Measurements from ENCODE around the gene BCAS3.

BCAS3 gene

DNA sequence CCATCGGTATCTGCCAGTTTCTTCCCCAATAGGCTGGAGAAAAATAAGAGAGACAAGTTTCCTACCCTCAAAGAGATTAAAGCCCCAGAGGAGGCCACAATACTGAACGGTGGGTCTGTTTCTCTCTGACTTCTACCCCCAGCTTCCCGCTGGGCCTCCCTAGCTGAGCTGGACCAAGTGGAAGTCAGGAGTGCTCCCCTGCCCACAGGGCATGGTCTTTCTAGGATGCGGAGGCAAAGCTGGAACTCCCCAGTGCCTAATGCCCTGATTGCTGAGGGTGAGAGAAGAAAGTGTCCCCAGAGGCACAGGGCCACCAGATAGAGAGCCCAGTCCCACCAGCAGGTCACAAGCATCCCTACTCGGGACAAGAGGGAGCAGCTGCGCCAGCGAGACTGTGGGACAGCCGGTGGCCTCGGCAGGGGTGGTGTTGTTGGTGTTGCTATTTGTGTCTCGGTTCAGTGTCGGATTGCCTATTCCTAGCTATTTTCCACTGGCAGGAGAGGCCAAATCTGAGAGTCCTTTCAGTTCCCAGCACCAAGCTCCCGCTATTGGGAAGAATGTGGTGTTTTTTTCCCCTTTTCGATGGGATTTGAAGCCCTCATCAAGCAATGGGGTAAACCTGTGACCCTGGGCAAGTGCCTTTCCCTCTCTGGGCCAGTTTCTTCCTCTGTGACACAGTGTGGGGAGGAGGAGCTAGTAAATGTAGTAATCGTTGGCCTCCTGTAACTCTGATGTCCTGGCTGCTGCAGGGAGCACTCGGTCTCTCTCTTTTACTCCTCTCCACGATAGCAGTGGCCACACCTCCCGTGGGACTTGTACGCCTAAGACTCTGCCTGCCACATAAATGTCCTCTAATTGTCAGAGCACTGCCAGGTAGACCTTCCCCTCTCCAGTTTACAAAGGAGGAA lies 699.5 kb downstream of the BCAS3 start:
- TF ChIP-seq GATA3 (IDR thresholded peaks at IDR 0.05; ENCODE audit: low read depth, low read length) = no peak

DNA sequence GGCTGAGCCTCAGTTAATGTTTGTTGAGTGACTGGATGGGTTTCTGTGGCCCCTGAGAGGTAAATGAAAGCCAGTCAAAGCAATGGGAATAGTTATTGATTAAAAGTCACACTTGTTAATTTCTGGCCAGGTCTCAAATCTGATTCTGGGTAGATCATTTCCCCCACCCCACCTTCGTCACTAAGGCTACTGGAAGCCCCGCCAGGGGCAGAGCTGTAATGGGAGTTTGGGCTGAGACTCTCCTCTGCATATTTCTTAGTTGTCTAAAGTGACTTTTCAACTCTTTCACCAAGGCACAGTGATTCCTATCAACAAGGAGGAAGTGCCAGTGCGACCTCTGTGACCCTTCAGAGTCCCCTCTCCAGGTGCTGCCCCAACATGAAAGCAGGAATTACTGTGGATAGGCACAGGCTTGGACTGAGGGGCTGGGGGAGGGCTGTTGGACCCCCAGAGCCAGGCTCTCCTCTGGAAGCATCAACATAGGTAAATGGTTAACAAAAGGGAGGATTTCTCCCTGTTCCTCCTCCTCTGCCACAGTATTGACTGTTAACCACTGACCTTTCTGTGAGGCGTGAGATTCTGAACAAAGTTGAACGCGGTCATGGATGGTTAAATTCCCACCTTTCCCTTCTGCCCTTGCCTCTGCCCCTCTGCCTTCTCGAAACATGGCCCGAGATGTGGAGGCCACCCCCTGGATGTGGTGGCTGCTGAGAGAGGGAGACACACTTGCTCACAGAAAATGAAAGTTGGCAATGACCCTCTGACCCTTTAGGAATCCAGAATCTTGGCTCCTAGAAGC lies 701.2 kb downstream of the BCAS3 start:
- TF ChIP-seq GATA2 (IDR thresholded peaks at IDR 0.05; ENCODE audit: low read depth, low read length) (no peak), GATA3 (IDR thresholded peaks at IDR 0.05; ENCODE audit: low read depth, low read length) (no peak)

DNA sequence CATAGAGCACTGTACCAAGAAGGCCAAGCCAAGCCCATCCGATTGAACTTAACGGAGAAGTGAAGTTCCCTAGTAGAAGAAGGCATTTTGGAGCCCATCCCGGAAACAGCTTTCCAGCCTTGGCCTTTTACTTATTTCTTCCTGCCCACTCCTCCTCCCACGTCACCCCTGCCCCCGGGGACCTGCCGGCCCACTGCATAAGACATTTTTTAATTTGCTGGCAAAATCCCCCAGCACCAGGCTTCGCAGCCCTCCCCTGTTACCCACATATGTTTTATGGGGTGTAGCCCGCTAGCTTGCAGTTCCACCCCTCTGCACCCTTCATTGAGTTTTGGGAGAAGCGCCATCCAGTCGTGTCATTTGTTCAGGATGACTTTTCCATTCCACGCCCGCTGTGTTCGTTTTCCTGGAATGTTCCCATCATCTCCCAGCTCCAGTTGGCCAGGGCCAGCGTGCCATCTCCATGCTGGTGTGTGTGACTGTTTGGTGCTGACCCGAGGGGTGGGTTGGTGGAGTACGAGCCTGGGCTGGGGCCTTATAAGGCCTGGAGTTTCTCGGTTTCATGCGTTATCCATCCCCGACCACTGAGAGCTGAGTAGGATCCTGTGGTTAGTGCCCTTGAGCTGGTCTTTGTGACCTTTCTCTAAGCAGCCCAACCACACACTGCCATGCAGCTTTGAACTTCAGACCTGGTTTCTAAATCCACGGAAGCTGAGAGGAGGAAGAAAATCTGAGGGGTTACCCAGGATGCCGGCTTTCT lies 702.0 kb downstream of the BCAS3 start:
- TF ChIP-seq GATA3 (IDR thresholded peaks at IDR 0.05; ENCODE audit: low read depth, low read length) = no peak
- no peak for TF ChIP-seq GATA2 (IDR thresholded peaks at IDR 0.05; ENCODE audit: low read depth, low read length)

DNA sequence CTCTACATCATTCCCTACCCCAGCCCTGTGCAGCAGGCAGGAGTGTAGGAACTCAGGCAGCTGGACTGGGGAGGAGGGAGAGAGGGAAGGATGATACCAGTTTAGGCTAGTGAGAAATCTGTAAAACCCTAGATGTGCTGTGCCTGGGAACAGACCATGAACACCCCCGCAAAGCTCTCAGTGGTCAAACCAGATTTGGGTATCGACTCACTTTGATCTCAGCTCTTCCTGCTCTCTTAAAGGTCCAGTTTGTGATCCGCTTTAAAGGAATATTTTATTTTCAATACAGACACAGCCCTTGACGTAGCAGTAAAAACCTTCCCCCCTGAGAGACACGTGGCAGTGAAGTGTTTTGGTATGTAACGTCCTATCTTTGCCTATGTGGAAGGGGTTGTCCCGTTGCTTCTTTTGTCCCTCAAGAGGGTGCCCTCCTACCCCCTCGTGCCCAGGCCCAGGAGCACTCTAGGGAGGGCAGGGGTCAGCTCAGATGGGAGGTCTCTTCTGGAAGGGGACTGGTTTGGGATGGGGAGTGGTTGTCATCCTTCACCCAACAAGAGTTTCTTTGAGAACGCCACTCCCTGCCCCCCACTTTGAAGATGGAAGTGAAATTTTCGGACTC lies 702.7 kb downstream of the BCAS3 start:
- TF ChIP-seq GATA2 (IDR thresholded peaks at IDR 0.05; ENCODE audit: low read depth, low read length) = no peak
- no peak for TF ChIP-seq GATA3 (IDR thresholded peaks at IDR 0.05; ENCODE audit: low read depth, low read length)

DNA sequence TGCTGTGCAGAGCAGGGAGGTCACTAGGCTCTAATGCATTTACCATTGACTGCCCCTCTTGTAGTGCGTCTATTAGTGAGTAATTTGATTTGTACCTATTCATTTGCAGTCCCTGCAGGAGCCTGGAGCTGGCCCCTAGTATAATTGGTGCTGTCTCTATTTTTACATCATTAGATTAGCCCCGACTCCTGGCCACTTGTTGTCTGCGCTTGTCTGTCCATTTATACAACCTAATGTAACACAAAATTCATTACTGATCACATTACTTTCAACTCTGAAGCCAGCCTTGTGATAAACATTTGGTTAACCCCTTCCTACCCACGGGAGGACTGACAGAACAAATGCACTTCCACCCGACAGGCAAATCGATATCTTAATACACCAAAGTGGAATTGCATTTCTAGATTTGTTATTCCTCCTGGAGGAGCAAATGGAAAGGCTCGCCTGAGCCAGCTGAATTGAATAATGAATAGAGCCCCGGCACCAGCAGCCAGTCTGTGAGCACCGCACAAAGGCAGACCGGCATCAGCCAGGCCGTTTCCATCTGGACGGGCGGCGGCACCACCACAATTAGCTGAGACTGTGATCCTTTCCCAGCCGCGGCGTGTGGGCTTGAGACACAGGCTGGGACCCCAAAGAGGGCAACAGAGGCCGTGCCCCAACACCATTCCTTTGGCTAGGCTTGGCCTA lies 703.3 kb downstream of the BCAS3 start:
- TF ChIP-seq GATA3 (IDR thresholded peaks at IDR 0.05; ENCODE audit: low read depth, low read length) = no peak
- TF ChIP-seq GATA2 (IDR thresholded peaks at IDR 0.05; ENCODE audit: low read depth, low read length) = peak; percentile 67; the same call in 1 of the 2 replicates

DNA sequence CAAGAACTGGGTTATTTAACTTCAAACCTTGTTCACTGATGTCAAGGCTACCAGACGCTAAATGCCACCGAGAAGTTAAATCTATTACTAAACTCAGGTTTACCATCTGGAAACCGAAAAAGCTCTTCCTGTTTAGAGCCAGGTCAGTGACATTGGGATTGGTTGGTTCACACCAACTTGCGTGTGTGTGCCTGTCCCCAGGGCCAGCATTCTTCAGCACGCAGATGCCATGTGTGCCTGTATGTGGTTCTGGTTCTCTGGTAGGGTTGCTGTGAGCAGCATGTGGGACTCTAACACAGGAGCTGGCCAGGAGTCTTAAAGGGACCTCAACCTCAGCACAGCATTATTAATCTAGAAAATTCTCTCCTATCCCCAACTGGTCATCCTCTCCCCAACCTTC lies 703.9 kb downstream of the BCAS3 start:
- no peak for TF ChIP-seq GATA2 (IDR thresholded peaks at IDR 0.05; ENCODE audit: low read depth, low read length)
- TF ChIP-seq GATA3 (IDR thresholded peaks at IDR 0.05; ENCODE audit: low read depth, low read length) = no peak

DNA sequence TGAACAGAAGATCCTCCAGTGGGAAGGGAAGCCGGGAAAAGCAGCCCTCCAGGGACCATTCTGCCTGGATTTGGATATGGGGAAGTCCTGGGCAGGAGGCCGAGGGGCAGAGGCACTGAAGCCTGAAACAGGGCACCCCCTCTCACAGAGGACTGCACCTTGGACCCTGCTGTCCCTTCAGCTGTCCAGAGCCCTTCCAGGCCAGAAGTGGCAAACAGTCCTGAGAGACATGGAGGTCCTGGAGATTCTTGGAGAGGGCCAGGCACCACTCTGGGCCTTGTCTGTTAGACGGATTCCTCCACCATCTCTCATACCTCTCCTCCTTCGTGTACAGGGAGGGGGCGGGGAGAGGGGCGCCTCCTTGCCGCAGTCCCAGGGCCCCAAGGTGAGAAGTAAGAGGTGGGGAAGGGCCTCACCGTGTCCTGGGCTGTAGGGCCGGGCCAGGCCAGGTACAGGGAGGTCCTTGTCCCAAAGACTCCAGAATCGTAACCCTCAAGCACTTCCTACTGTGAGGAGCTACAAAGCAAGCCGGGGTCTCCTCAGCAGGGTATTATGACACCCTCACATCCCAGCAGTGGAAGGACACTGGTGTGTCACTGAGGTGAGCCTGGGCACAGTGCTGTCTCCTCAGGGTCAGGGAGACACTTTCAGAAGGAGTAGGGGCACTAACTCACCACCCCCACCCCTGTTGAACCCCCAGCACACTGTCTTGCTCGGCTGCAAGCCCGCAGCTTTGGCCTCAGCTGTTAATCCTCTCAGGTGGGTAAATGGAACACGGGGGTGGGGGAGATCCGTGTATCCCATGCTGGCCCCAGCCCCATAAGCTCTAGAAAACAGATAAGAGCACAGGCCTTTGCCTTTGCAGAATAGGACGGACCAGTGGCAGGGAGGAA lies 705.4 kb downstream of the BCAS3 start:
- TF ChIP-seq GATA2 (IDR thresholded peaks at IDR 0.05; ENCODE audit: low read depth, low read length) (0 out of 2 replicates have a peak, but pooled peaks have one; percentile 33), GATA3 (IDR thresholded peaks at IDR 0.05; ENCODE audit: low read depth, low read length) (no peak)

DNA sequence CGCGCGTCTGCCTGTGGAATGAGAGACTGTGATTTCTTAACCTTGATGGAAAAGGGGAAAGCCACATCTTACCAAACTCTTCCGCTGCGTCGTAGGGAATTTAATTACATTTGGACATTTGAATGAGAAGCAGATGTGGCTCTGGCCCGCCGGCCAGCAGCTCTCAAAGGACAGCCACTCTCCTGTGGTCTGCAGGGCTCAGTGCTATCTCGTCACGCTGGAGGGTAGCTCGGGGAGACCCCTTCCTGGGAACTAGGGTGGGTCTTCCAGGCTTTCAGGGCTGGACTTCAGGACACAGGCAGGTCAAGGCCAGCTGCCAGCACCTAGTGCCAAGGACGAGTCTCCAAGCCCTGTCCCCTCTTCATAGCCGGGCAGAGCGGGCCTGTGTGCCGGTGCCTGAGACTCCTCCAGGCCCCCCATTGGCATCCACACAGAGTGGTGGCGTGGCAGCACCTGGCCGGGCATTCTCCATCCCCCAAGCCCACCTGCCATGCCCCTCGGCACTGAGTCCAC lies 706.1 kb downstream of the BCAS3 start:
- no peak for TF ChIP-seq GATA3 (IDR thresholded peaks at IDR 0.05; ENCODE audit: low read depth, low read length)
- TF ChIP-seq GATA2 (IDR thresholded peaks at IDR 0.05; ENCODE audit: low read depth, low read length) = peak; percentile 4; the same call in 1 of the 2 replicates

DNA sequence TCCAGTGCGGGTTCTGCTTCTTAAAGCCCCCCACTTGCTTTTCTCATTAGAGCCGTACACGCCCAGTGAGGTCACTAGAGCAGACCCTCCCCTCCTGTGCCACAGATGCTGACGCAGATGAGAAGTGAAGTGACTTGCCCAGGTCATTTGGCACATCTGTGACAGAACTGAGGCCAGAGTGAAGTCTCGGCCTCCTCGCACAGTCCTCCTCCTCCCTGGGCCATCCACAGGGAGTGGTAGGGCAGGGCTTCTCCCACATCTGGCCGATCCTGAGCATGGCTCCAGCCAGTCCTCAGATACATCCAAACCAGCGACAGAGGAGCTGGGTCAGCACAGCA lies 706.7 kb downstream of the BCAS3 start:
- TF ChIP-seq GATA3 (IDR thresholded peaks at IDR 0.05; ENCODE audit: low read depth, low read length) = no peak
- TF ChIP-seq GATA2 (IDR thresholded peaks at IDR 0.05; ENCODE audit: low read depth, low read length) = no peak

DNA sequence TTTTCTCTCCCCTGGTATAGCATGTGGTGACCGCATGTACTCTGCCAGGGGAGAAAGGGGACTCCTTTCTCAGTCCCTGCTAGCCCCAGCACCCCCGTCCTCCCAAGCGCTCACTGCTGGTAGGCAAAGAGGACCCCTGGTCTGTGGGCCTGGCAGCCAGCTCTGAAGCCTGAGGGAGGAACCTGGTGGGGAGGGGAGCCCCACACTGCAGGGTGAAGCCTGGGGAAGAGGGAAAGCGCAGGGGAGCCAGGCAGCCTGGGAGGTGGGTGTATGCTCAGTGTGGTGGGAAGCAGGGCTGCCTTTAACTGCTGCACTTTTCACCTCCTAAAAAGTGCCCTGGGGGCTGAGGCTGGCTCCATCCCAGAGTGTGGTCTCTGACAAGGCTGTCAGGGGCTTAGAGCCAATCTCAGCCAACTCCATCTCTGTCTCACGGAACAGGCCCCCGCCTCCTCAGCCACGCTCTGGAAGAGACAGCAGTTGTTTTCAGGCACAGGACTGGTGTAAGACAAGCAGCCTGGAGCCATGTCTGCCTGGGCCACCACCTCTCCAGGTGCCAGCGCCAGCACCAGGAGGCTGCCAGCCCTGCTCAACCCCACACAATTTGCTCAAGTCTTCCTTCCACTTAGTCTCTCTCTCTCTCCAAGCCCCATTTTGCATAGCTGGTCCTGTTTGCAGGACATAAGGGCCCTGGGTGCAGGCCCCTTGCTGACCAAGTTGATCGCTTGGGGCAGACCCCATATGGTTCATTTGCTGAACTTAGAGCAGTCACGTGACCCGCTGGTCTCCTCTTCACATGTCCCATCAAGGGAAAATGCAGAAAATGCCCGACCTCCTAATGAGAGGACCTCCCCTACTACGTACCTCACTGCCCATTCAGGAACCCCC lies 707.3 kb downstream of the BCAS3 start:
- TF ChIP-seq GATA2 (IDR thresholded peaks at IDR 0.05; ENCODE audit: low read depth, low read length) (no peak; the same call in 1 of the 2 replicates), GATA3 (IDR thresholded peaks at IDR 0.05; ENCODE audit: low read depth, low read length) (no peak)

DNA sequence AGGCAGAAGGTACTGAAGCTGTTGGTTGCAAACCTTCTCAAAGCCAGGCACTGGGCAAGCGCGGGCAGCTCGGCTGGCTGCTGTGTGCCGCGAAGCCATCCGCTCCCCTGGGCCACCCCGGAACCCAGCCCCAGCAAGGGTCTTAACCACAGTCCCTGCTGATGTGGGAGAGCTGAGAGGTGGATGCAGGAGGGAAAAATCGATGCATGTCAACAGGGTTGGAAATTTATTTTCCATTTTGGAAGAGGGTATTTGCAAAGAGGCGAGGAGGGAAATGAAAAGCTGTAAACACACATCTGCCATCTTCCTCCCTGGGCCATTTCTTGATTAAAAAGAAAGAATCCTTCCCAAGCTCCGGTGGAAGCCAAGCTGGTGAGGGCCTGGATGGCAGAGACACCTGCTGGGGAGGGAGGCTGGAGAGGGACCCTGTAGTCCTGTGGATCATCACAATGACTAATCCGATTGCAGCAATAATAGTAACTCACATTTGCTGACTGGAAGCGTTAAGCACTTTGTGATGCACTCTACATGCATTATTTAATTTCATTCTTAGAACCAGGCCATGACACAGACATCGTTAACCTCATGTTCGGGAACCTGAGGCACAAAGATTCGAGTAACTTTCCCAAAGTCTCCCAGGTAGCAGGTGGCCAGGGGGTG lies 708.1 kb downstream of the BCAS3 start:
- TF ChIP-seq GATA2 (IDR thresholded peaks at IDR 0.05; ENCODE audit: low read depth, low read length) (no peak), GATA3 (IDR thresholded peaks at IDR 0.05; ENCODE audit: low read depth, low read length) (no peak)

Data from SH-SY5Y (cell line).